ENCODE results near the gene FUT6. TPM values are rescaled to one million over a fixed set of nuclear protein-coding genes. Genes with fewer than 3 reads are reported as not detected.

The FUT6 gene
- total and polyA plus RNA-seq, 4 donors = 2.6 to 14.0 (median 7.3) TPM

- 97% methylated on average over 21 of the region's 21 CpGs for WGBS
These were observed 14.3 kb downstream of the FUT6 start for GRCh38 chr19:5825178-5825577.

GRCh38 chr19:5824751-5825150 is 14.8 kb downstream of the FUT6 start:
- no peaks in the 10 kb centered on the region for H3K27me3 ChIP-seq (ENCODE audit: control insufficient read depth in 4 of 4, insufficient read depth in 4 of 4, low read length in 3 of 4)
- 92% methylated on average over 10 of the region's 10 CpGs for WGBS

More at GRCh38 chr19:5825178-5825577, 14.3 kb downstream of the FUT6 start:
- Histone ChIP-seq H3K9me3 (ENCODE audit: control insufficient read depth in 4 of 4, low read length in 3 of 4) (no peaks in the 10 kb centered on the region), H3K36me3 (ENCODE audit: control insufficient read depth in 4 of 4, insufficient read depth in 3 of 4, low read depth in 1 of 4, low read length in 3 of 4) (no peaks in the 10 kb centered on the region), H3K9ac (ENCODE audit: low read depth in 1 of 2, low read length in 2 of 2) (no peak overlapping the region), H3K4me3 (ENCODE audit: low read depth in 1 of 3, low read length in 3 of 3) (no peak overlapping the region), H3K27me3 (ENCODE audit: control insufficient read depth in 4 of 4, insufficient read depth in 4 of 4, low read length in 3 of 4) (no peaks in the 10 kb centered on the region), H3K27ac (ENCODE audit: low read depth in 1 of 2, low read length in 2 of 2) (no peak overlapping the region), H3K4me1 (ENCODE audit: control insufficient read depth in 4 of 4, insufficient read depth in 4 of 4, low read length in 3 of 4) (peaks cover 9 to 41% (median 24%) of the 10 kb centered on the region in 4 donors)
- no peak for TF ChIP-seq JUND (IDR thresholded peaks at IDR 0.05)
- TF ChIP-seq SP1 (IDR thresholded peaks at IDR 0.05) = no peak
- TF ChIP-seq, protein P1, sequence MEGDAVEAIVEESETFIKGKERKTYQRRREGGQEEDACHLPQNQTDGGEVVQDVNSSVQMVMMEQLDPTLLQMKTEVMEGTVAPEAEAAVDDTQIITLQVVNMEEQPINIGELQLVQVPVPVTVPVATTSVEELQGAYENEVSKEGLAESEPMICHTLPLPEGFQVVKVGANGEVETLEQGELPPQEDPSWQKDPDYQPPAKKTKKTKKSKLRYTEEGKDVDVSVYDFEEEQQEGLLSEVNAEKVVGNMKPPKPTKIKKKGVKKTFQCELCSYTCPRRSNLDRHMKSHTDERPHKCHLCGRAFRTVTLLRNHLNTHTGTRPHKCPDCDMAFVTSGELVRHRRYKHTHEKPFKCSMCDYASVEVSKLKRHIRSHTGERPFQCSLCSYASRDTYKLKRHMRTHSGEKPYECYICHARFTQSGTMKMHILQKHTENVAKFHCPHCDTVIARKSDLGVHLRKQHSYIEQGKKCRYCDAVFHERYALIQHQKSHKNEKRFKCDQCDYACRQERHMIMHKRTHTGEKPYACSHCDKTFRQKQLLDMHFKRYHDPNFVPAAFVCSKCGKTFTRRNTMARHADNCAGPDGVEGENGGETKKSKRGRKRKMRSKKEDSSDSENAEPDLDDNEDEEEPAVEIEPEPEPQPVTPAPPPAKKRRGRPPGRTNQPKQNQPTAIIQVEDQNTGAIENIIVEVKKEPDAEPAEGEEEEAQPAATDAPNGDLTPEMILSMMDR (IDR thresholded peaks at IDR 0.05; ENCODE audit: low read depth, low read length, missing input control) = no peak
- TF ChIP-seq YY1 (IDR thresholded peaks at IDR 0.05) = no peak
- DNase-seq (ENCODE audit: low spot score) = no peak

GRCh38 chr19:5823579-5824281 is 15.8 kb downstream of the FUT6 start:
- Histone ChIP-seq H3K4me1 (ENCODE audit: control insufficient read depth in 4 of 4, insufficient read depth in 4 of 4, low read length in 3 of 4) (peaks cover 9 to 35% (median 20%) of the 10 kb centered on the region in 4 donors), H3K9me3 (ENCODE audit: control insufficient read depth in 4 of 4, low read length in 3 of 4) (no peaks in the 10 kb centered on the region), H3K9ac (ENCODE audit: low read depth in 1 of 2, low read length in 2 of 2) (no peak overlapping the region), H3K27ac (ENCODE audit: low read depth in 1 of 2, low read length in 2 of 2) (no peak overlapping the region), H3K4me3 (ENCODE audit: low read depth in 1 of 3, low read length in 3 of 3) (no peak overlapping the region), H3K36me3 (ENCODE audit: control insufficient read depth in 4 of 4, insufficient read depth in 3 of 4, low read depth in 1 of 4, low read length in 3 of 4) (no peaks in the 10 kb centered on the region), H3K27me3 (ENCODE audit: control insufficient read depth in 4 of 4, insufficient read depth in 4 of 4, low read length in 3 of 4) (no peaks in the 10 kb centered on the region)
- no peak for DNase-seq (ENCODE audit: low spot score)
- TF ChIP-seq TAF1 (conservative IDR thresholded peaks at IDR 0.05) (no peak), HNF4A (conservative IDR thresholded peaks at IDR 0.05) (peak in 1 of 2 donors; percentile 4), RAD21 (IDR thresholded peaks at IDR 0.05) (peak; percentile 67 to 71)
- TF ChIP-seq, protein P1 (IDR thresholded peaks at IDR 0.05; ENCODE audit: low read depth, low read length, missing input control) = peak; percentile 28
- 62% methylated on average over 30 of the region's 30 CpGs for WGBS

More at GRCh38 chr19:5824751-5825150, 14.8 kb downstream of the FUT6 start:
- Histone ChIP-seq H3K36me3 (ENCODE audit: control insufficient read depth in 4 of 4, insufficient read depth in 3 of 4, low read depth in 1 of 4, low read length in 3 of 4) (no peaks in the 10 kb centered on the region), H3K4me1 (ENCODE audit: control insufficient read depth in 4 of 4, insufficient read depth in 4 of 4, low read length in 3 of 4) (peaks cover 9 to 41% (median 24%) of the 10 kb centered on the region in 4 donors), H3K27ac (ENCODE audit: low read depth in 1 of 2, low read length in 2 of 2) (no peak overlapping the region), H3K9ac (ENCODE audit: low read depth in 1 of 2, low read length in 2 of 2) (no peak overlapping the region), H3K9me3 (ENCODE audit: control insufficient read depth in 4 of 4, low read length in 3 of 4) (no peaks in the 10 kb centered on the region), H3K4me3 (ENCODE audit: low read depth in 1 of 3, low read length in 3 of 3) (no peak overlapping the region)
- TF ChIP-seq HNF4G (IDR thresholded peaks at IDR 0.05) (no peak), HNF4A (conservative IDR thresholded peaks at IDR 0.05) (no peak), NR2F2 (IDR thresholded peaks at IDR 0.05) (no peak), FOXA1 (IDR thresholded peaks at IDR 0.05) (no peak), EGR1 (IDR thresholded peaks at IDR 0.05; ENCODE audit: low read depth in 2 of 2) (no peak), GABPA (IDR thresholded peaks at IDR 0.05 in 1 of 2, conservative IDR thresholded peaks at IDR 0.05 in 1 of 2) (no peak), YY1 (IDR thresholded peaks at IDR 0.05) (no peak)
- DNase-seq (ENCODE audit: low spot score) = no peak

Data from liver (tissue), 9 donors.